HG02981 (cell line): ENCODE measurements around the gene ANP32B.
"Not testable (repeated sequence)": the region's sequence is repeated elsewhere in the genome, so short reads cannot be mapped to it uniquely, and the experiment has no call there.

Experiments
- ATAC-seq: cut with Tn5 transposase; IDR thresholded peaks from one replicate; pipeline ENCODE4 v1.9.1; 2021; ENCODE audit warnings: mild to moderate bottlenecking, moderate library complexity; ENCODE audit not compliant: unreplicated experiment

Gene ANP32B

GRCh38 chr9:97990259-97990658 lies 7.1 kb downstream of the ANP32B start:
- no peak for ATAC-seq

- no peak for ATAC-seq
These were observed 8.7 kb downstream of the ANP32B start for GRCh38 chr9:97991818-97992217.

GRCh38 chr9:97992219-97992618 lies 9.1 kb downstream of the ANP32B start:
- ATAC-seq = no peak

- ATAC-seq = no peak
These were observed 9.9 kb downstream of the ANP32B start for GRCh38 chr9:97993000-97993399.

- no peak for ATAC-seq
These were observed 11.6 kb downstream of the ANP32B start for GRCh38 chr9:97994703-97995102.

GRCh38 chr9:97996676-97997075 lies 13.5 kb downstream of the ANP32B start:
- not testable (repeated sequence) for ATAC-seq

GRCh38 chr9:97997330-97998276 lies 14.5 kb downstream of the ANP32B start:
- ATAC-seq = no peak

GRCh38 chr9:98002808-98003207 lies 19.7 kb downstream of the ANP32B start:
- ATAC-seq = no peak

GRCh38 chr9:98006127-98006796 lies 23.1 kb downstream of the ANP32B start:
- ATAC-seq = no peak

GRCh38 chr9:98007251-98007928 lies 24.2 kb downstream of the ANP32B start:
- no peak for ATAC-seq

GRCh38 chr9:98008764-98009163 lies 25.6 kb downstream of the ANP32B start:
- ATAC-seq = no peak

- ATAC-seq = no peak
These were observed 26.3 kb downstream of the ANP32B start for GRCh38 chr9:98009437-98009836.

GRCh38 chr9:98009936-98010335 lies 26.8 kb downstream of the ANP32B start:
- ATAC-seq = no peak

- ATAC-seq = peak; percentile 90
These were observed 27.3 kb downstream of the ANP32B start for GRCh38 chr9:98010445-98010844.

GRCh38 chr9:98011122-98011521 lies 28.0 kb downstream of the ANP32B start:
- no peak for ATAC-seq

GRCh38 chr9:98016137-98016680 lies 33.1 kb downstream of the ANP32B start:
- ATAC-seq = no peak

GRCh38 chr9:98017306-98017705 lies 34.2 kb downstream of the ANP32B start:
- ATAC-seq = no peak

GRCh38 chr9:98018347-98018746 lies 35.2 kb downstream of the ANP32B start:
- ATAC-seq = no peak

- ATAC-seq = no peak
These were observed 36.0 kb downstream of the ANP32B start for GRCh38 chr9:98019098-98019497.

GRCh38 chr9:98019869-98020268 lies 36.7 kb downstream of the ANP32B start:
- not testable (repeated sequence) for ATAC-seq

- no peak for ATAC-seq
These were observed 37.5 kb downstream of the ANP32B start for GRCh38 chr9:98020476-98021145.
